Breast epithelium (tissue), 3 donors: ENCODE results near the gene PIP4P1.
"Not testable (repeated sequence)": the region's sequence is repeated elsewhere in the genome, so short reads cannot be mapped to it uniquely, and the experiment has no call there.

ENCODE experiments used
- CTCF ChIP-seq, 3 donors: fragments of 450-650 bp; IDR thresholded peaks; one replicate each; pipeline ENCODE4 v1.5.1; 2016 to 2017; ENCODE audit warnings: antibody characterized with exemption in 3 of 3, mild to moderate bottlenecking in 3 of 3, moderate library complexity in 3 of 3
- POLR2A ChIP-seq: fragments of 450-650 bp; IDR thresholded peaks from one replicate; pipeline ENCODE4 v1.6.1; 2016; ENCODE audit warnings: antibody characterized with exemption, mild to moderate bottlenecking, moderate library complexity
- POLR2AphosphoS5 ChIP-seq, 3 donors: sonication (generic); formaldehyde crosslinking; IDR thresholded peaks; one replicate each; pipeline ENCODE4 v1.6.1; 2017; ENCODE audit warnings: antibody characterized with exemption in 3 of 3

DNA sequence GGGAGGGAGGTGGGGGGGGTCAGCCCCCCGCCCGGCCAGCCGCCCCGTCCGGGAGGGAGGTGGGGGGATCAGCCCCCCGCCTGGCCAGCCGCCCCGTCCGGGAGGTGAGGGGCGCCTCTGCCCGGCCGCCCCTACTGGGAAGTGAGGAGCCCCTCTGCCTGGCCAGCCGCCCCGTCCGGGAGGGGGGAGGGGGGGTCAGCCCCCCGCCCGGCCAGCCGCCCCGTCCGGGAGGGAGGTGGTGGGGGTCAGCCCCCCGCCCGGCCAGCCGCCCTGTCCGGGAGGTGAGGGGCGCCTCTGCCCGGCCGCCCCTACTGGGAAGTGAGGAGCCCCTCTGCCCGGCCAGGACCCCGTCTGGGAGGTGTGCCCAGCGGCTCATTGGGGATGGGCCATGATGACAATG is 45.5 kb upstream of the PIP4P1 start:
- not testable (repeated sequence) for TF ChIP-seq CTCF (IDR thresholded peaks at IDR 0.05); POLR2A; POLR2AphosphoS5 (IDR thresholded peaks at IDR 0.05)
